SU-DHL-6 (cell line): ENCODE measurements around the gene ZNHIT2.

ENCODE experiments used
- EZH2phosphoT487 ChIP-seq: fragments of 200-600 bp; sonication (generic), shearing (Covaris generic); conservative IDR thresholded peaks from 2 replicates; pipeline ENCODE4 v1.6.1; 2018; ENCODE audit warnings: mild to moderate bottlenecking, antibody characterized with exemption, low read length, moderate library complexity, mixed read lengths
- TF ChIP-seq, protein P1 (sequence below): fragments of 200-600 bp; sonication (generic); IDR thresholded peaks from one replicate; pipeline ENCODE4 v1.5.1; 2017; ENCODE audit warnings: antibody characterized with exemption, mild to moderate bottlenecking, low read length, moderate library complexity; ENCODE audit not compliant: insufficient read depth, poor library complexity, severe bottlenecking

DNA sequence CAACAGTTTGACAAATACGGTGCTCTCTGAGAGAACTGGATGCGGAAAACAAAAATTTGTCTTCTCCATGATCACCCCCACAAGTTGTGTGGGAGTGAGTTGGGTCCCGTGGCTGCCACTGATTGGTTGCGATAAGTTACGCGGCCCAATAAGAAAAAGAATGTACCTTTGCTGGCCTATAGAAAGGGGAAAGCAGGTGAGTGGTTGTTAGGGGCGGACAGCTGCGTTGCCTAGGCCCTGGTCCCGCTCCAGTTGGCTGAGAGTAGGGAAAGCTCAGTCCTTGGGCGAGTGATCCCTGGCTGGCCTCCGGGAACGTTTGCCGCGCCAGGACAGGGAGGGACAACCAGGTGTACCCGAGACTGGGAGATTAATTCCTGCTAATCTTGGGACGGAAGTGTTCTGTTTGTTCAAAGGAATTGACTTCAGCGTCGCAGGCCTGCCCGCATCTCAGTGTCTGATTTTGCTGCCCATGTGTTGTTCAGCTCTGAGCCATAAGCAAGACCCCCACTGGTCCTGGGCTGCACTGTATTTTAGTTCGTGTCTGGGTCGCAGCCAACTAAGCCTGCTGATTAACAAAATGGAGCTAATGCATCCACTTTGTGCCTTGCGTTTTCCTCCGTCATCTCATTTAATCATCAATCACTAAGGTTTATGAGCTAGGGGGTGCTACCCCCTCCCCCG is 17.6 kb upstream of the ZNHIT2 start:
- TF ChIP-seq, protein P1, sequence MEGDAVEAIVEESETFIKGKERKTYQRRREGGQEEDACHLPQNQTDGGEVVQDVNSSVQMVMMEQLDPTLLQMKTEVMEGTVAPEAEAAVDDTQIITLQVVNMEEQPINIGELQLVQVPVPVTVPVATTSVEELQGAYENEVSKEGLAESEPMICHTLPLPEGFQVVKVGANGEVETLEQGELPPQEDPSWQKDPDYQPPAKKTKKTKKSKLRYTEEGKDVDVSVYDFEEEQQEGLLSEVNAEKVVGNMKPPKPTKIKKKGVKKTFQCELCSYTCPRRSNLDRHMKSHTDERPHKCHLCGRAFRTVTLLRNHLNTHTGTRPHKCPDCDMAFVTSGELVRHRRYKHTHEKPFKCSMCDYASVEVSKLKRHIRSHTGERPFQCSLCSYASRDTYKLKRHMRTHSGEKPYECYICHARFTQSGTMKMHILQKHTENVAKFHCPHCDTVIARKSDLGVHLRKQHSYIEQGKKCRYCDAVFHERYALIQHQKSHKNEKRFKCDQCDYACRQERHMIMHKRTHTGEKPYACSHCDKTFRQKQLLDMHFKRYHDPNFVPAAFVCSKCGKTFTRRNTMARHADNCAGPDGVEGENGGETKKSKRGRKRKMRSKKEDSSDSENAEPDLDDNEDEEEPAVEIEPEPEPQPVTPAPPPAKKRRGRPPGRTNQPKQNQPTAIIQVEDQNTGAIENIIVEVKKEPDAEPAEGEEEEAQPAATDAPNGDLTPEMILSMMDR, result no peak
- no peak for TF ChIP-seq EZH2phosphoT487
